ENCODE measurements around the gene MTERF4. TPM values are rescaled to one million over a fixed set of nuclear protein-coding genes. Genes with fewer than 3 reads are reported as not detected.

MTERF4 gene
- total and polyA plus RNA-seq, 2 of the 4 experiments (the other 2 are of a cell fraction): 26.6 to 33.3 TPM

DNA sequence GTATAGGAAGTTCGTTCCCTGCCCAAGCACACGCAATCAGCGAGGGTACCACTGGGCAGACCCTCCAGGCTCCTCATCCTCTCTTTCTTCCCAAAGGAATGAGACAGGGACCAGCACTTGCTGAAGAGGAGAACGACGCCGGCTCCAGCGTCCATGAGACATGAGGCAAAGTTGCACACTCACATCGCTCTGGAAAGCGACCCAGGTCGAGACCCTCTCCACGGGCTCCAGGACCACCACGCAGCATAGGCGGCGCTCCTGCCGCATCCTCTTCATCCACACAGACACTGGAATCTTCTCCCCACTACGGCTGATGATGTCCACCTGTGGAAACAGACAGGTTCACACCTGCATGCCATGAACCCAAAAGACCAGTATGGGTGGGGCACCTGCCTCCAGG lies 36.4 kb upstream of the MTERF4 start:
- Histone ChIP-seq H3K27ac (ENCODE audit: insufficient read depth, low read length) (no peak overlapping the region), H3K9me3 (ENCODE audit: control insufficient read depth, insufficient read depth, low read length) (no peaks in the 10 kb centered on the region), H3K4me1 (ENCODE audit: control insufficient read depth, insufficient read depth, low read length) (no peaks in the 10 kb centered on the region), H4K91ac (ENCODE audit: insufficient read depth, low read depth, low read length) (no peak overlapping the region), H3K14ac (replicated peaks; ENCODE audit: low read depth, low read length) (no peak overlapping the region), H3K9ac (ENCODE audit: low read depth, low read length) (no peak overlapping the region), H3K56ac (ENCODE audit: extremely low read depth, insufficient read depth, low read length) (no peak overlapping the region), H2BK15ac (ENCODE audit: low read depth, low read length) (no peak overlapping the region), H3K36me3 (ENCODE audit: control insufficient read depth, insufficient read depth, low read length) (peaks cover 3% of the 10 kb centered on the region; the same call in 1 of the 2 replicates), H2BK20ac (ENCODE audit: low read depth, low read length) (no peak overlapping the region), H3K23ac (ENCODE audit: low read depth, low read length) (no peak overlapping the region), H2AFZ (replicated peaks; ENCODE audit: low read length, poor library complexity) (no peak overlapping the region), H2BK5ac (ENCODE audit: low read depth, low read length, poor library complexity, severe bottlenecking) (no peak overlapping the region), H4K8ac (ENCODE audit: low read depth in 2 of 2, low read length in 2 of 2) (no peak overlapping the region), H2AK5ac (ENCODE audit: low read depth, low read length) (no peak overlapping the region), H3K79me1 (ENCODE audit: low read depth in 1 of 2, low read length in 2 of 2) (no peaks in the 10 kb centered on the region), H4K5ac (ENCODE audit: low read depth, low read length) (no peak overlapping the region), H2AK9ac (replicated peaks; ENCODE audit: low read depth, low read length, poor library complexity) (no peak overlapping the region), H3K4ac (ENCODE audit: low read depth, low read length) (no peak overlapping the region), H2BK120ac (ENCODE audit: low read depth, low read length) (no peak overlapping the region), H3K27me3 (ENCODE audit: control insufficient read depth, insufficient read depth, low read length) (no peaks in the 10 kb centered on the region), H3K4me3 (ENCODE audit: insufficient read depth, low read depth, low read length) (no peak overlapping the region), H3K9me1 (ENCODE audit: insufficient read depth, low read length) (no peaks in the 10 kb centered on the region), H3K18ac (ENCODE audit: low read depth, low read length) (no peak overlapping the region), H4K20me1 (ENCODE audit: insufficient read depth, low read length) (no peaks in the 10 kb centered on the region), H3K4me2 (ENCODE audit: low read depth, low read length) (no peak overlapping the region)
- no TSS peak for BruUV-seq (replicated peaks)
- DNase-seq (no peak), ATAC-seq (ENCODE audit: low read depth) (no peak)
- 96% methylated on average over 5 of the region's 16 CpGs; no CpG with 5 or more reads in 1 of the 2 experiments for WGBS, 2 experiments (ENCODE audit: extremely low coverage in 2 of 2, insufficient read length in 1 of 2)
- in situ Hi-C loops (cut with MboI; ENCODE audit: low sequenced_read_pairs): no loop called here
- dilution Hi-C loops (cut with HindIII; ENCODE audit: low sequenced_read_pairs, unreplicated experiment): no loop called here
- CTCF ChIA-PET: no interaction called here
- intact Hi-C loops (cut with micrococcal nuclease): no loop called here
- POLR2A ChIA-PET (ENCODE audit: unreplicated experiment): no interaction called here
- TF ChIP-seq RFX5 (IDR thresholded peaks at IDR 0.05; ENCODE audit: low read depth, low read length): no peak
- no peak for TF ChIP-seq USF2 (IDR thresholded peaks at IDR 0.05; ENCODE audit: low read depth, low read length)
- TF ChIP-seq SMC3 (IDR thresholded peaks at IDR 0.05; ENCODE audit: low read depth, low read length): no peak
- TF ChIP-seq, protein P1, sequence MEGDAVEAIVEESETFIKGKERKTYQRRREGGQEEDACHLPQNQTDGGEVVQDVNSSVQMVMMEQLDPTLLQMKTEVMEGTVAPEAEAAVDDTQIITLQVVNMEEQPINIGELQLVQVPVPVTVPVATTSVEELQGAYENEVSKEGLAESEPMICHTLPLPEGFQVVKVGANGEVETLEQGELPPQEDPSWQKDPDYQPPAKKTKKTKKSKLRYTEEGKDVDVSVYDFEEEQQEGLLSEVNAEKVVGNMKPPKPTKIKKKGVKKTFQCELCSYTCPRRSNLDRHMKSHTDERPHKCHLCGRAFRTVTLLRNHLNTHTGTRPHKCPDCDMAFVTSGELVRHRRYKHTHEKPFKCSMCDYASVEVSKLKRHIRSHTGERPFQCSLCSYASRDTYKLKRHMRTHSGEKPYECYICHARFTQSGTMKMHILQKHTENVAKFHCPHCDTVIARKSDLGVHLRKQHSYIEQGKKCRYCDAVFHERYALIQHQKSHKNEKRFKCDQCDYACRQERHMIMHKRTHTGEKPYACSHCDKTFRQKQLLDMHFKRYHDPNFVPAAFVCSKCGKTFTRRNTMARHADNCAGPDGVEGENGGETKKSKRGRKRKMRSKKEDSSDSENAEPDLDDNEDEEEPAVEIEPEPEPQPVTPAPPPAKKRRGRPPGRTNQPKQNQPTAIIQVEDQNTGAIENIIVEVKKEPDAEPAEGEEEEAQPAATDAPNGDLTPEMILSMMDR (conservative IDR thresholded peaks at IDR 0.05; ENCODE audit: low read depth, low read length): no peak
- TF ChIP-seq MAFK (IDR thresholded peaks at IDR 0.05; ENCODE audit: low read depth, low read length): no peak
- TF ChIP-seq, protein P2, sequence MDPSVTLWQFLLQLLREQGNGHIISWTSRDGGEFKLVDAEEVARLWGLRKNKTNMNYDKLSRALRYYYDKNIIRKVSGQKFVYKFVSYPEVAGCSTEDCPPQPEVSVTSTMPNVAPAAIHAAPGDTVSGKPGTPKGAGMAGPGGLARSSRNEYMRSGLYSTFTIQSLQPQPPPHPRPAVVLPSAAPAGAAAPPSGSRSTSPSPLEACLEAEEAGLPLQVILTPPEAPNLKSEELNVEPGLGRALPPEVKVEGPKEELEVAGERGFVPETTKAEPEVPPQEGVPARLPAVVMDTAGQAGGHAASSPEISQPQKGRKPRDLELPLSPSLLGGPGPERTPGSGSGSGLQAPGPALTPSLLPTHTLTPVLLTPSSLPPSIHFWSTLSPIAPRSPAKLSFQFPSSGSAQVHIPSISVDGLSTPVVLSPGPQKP (IDR thresholded peaks at IDR 0.05; ENCODE audit: borderline replicate concordance, low read depth, low read length): no peak
- no peak for TF ChIP-seq FOS (IDR thresholded peaks at IDR 0.05; ENCODE audit: low read depth, low read length)
- TF ChIP-seq CEBPB (IDR thresholded peaks at IDR 0.05; ENCODE audit: low read depth, low read length): no peak
- TF ChIP-seq POLR2A (IDR thresholded peaks at IDR 0.05; ENCODE audit: low read depth, low read length): no peak
- no peak for TF ChIP-seq MXI1 (IDR thresholded peaks at IDR 0.05; ENCODE audit: borderline replicate concordance, low read depth, low read length)
- TF ChIP-seq MAZ (IDR thresholded peaks at IDR 0.05; ENCODE audit: borderline replicate concordance, low read depth, low read length): no peak
- no peak for TF ChIP-seq RAD21 (IDR thresholded peaks at IDR 0.05; ENCODE audit: low read length)
- no peak for TF ChIP-seq NFE2L2 (IDR thresholded peaks at IDR 0.05; ENCODE audit: low read depth, low read length)
- no peak for TF ChIP-seq RCOR1 (IDR thresholded peaks at IDR 0.05; ENCODE audit: insufficient replicate concordance, low read length)
- TF ChIP-seq BHLHE40 (IDR thresholded peaks at IDR 0.05; ENCODE audit: low read depth, low read length): no peak
- no peak for TF ChIP-seq CHD1 (IDR thresholded peaks at IDR 0.05; ENCODE audit: low read depth, low read length)

Measured in IMR-90 (cell line).